ENCODE measurements around the gene ACTMAP. TPM values are rescaled to one million over a fixed set of nuclear protein-coding genes. Genes with fewer than 3 reads are reported as not detected.

ACTMAP gene
- total and polyA plus RNA-seq, 9 of the 15 experiments (the other 6 are each of a cell fraction or from before 2014, with no cell fraction given) = 1.7 to 16.6 (median 4.9) TPM

- no peak for TF ChIP-seq ZNF398 (CRISPR knock-in tag; IDR thresholded peaks at IDR 0.05)
- no peak for TF ChIP-seq CTBP1 (IDR thresholded peaks at IDR 0.05; ENCODE audit: borderline replicate concordance)
- TF ChIP-seq MAX (CRISPR knock-in tag; IDR thresholded peaks at IDR 0.05) = peak; percentile 17; the same call in 1 of the 2 replicates
- TF ChIP-seq GTF3C2 (IDR thresholded peaks at IDR 0.05; ENCODE audit: borderline replicate concordance, extremely low read depth, insufficient read length) = no peak
- TF ChIP-seq ZNF589 (CRISPR knock-in tag; IDR thresholded peaks at IDR 0.05; ENCODE audit: low read depth) = no peak; the same call in 1 of the 2 replicates
- no peak for TF ChIP-seq ZNF143 (CRISPR knock-in tag; IDR thresholded peaks at IDR 0.05)
- no peak for TF ChIP-seq NR2C2 (CRISPR knock-in tag; IDR thresholded peaks at IDR 0.05)
- TF ChIP-seq NR2C2 (tag; IDR thresholded peaks at IDR 0.05) = no peak
- no peak for TF ChIP-seq DDX20 (tag; IDR thresholded peaks at IDR 0.05; ENCODE audit: low read depth)
- peak in 1 of 2 experiments; percentile 13; a peak in 1 of 4 replicates for TF ChIP-seq RAD21 (CRISPR knock-in tag; conservative IDR thresholded peaks at IDR 0.05 in 1 of 2, IDR thresholded peaks at IDR 0.05 in 1 of 2)
- TF ChIP-seq MLLT1 (IDR thresholded peaks at IDR 0.05) = no peak
- TF ChIP-seq LEF1 (IDR thresholded peaks at IDR 0.05) = no peak
Measured at GRCh38 chr19:40691421-40692211, 58.7 kb downstream of the ACTMAP start (continued).

All from K562 (cell line).